A549 treated with RU486 at 1 μM for 4 hours (cell line): ENCODE results near the gene FSIP2. TPM values are rescaled to one million over a fixed set of nuclear protein-coding genes. Genes with fewer than 3 reads are reported as not detected.

Experiments
- total RNA-seq: library from RNA; stranded (reverse); fragments of 200-300 nt; extraction: Qiagen RNA extraction; gene quantifications from 5 replicates; pipeline ENCODE4 v1.2.3, GENCODE V29; 2022; ENCODE audit warnings: low read depth

Gene FSIP2
- not detected in 5 replicates for total RNA-seq

GRCh38 chr2:185738679-185739472, at the start of gene FSIP2:
FSIP2 (plus strand) TSS chr2:185738804; CDS start chr2:185738895, 91 bp downstream.

